Cardiac fibroblast (primary cell): ENCODE results near the gene UBE2Q2.
A peak's percentile ranks its signal among the peaks of the same experiment; 100 is the strongest.

Source experiments
- DNase-seq, 2 donors: peaks; one replicate each; pipeline versions ENCODE4 v3.0.0 to v3.0.0-alpha.2; 2010; ENCODE audit warnings: low read depth in 2 of 2
- H3K4me3 ChIP-seq, 2 donors: replicated peaks in 1 of 2; 1 replicate in 1 of 2; 2 replicates in 1 of 2; pipeline ENCODE4 v1.5.1; 2011; ENCODE audit warnings: low read depth in 2 of 2, low read length in 2 of 2, mild to moderate bottlenecking in 2 of 2, moderate library complexity in 1 of 2
- TF ChIP-seq, protein P1 (sequence below): IDR thresholded peaks from one replicate; pipeline ENCODE4 v1.5.1; 2011; ENCODE audit warnings: low read depth, mild to moderate bottlenecking, low read length, inconsistent platforms

The UBE2Q2 gene

DNA sequence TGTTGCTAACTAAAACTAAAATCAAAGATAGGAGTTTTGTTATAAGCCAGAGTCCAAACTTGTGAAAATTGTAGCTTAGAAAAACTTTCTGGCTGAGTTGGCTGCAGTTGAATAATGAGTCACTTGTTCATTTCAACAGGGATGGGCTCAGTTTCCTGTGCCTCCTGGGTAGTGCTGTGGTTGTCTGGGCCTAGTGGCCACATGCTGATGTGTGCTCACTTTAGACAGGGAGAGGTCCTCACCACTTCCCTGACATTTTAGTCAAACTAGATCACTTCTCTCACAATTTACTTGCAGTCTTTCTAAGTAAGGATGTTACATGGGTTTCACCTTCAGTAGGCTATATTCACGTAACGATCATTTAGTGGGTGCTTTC is 6.3 kb upstream of the UBE2Q2 start:
- DNase-seq: peak; percentile 72 to 90

GRCh38 chr15:75840659-75841058 is 2.6 kb upstream of the UBE2Q2 start:
- H3K4me3 ChIP-seq: no peak overlapping the region
- peak; percentile 58 to 87 for DNase-seq
- TF ChIP-seq, protein P1, sequence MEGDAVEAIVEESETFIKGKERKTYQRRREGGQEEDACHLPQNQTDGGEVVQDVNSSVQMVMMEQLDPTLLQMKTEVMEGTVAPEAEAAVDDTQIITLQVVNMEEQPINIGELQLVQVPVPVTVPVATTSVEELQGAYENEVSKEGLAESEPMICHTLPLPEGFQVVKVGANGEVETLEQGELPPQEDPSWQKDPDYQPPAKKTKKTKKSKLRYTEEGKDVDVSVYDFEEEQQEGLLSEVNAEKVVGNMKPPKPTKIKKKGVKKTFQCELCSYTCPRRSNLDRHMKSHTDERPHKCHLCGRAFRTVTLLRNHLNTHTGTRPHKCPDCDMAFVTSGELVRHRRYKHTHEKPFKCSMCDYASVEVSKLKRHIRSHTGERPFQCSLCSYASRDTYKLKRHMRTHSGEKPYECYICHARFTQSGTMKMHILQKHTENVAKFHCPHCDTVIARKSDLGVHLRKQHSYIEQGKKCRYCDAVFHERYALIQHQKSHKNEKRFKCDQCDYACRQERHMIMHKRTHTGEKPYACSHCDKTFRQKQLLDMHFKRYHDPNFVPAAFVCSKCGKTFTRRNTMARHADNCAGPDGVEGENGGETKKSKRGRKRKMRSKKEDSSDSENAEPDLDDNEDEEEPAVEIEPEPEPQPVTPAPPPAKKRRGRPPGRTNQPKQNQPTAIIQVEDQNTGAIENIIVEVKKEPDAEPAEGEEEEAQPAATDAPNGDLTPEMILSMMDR: no peak

More for the DNA sequence above, 6.3 kb upstream of the UBE2Q2 start:
- H3K4me3 ChIP-seq: no peak overlapping the region
- TF ChIP-seq, protein P1: peak; percentile 9

GRCh38 chr15:75841626-75842025 is 1.6 kb upstream of the UBE2Q2 start:
- TF ChIP-seq, protein P1: no peak
- no peak overlapping the region for H3K4me3 ChIP-seq
- DNase-seq: no peak

GRCh38 chr15:75843678-75844581 is 683 bp downstream of the UBE2Q2 start:
- H3K4me3 ChIP-seq: peak overlapping the region; percentile 73 to 84
- TF ChIP-seq, protein P1: no peak
- peak; percentile 55 to 60 for DNase-seq

- peak overlapping the region; percentile 73 to 84 for H3K4me3 ChIP-seq
- DNase-seq: peak in 1 of 2 donors; percentile 5
- TF ChIP-seq, protein P1: no peak
Measured at GRCh38 chr15:75844629-75845335, 1.5 kb downstream of the UBE2Q2 start.

DNA sequence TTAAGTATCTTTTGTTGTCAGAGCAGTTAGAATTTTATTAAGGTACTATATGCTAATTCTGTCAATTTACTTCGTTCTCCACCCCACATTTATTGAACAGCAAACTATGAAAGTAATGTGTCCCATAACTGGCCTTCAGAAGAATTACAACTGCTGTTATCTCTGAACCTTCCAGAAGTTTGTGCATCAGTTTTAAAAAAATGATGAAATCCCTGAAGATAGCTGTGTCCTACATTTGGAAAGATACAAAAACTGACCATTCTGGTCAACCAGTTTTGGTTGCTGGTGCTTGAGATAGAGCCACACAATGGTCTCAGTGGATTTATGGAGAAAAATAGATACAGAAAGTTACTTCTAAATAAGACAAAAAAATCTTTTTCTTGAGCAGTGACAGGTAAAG is 5.9 kb downstream of the UBE2Q2 start:
- no peak overlapping the region for H3K4me3 ChIP-seq
- DNase-seq: no peak
- TF ChIP-seq, protein P1: no peak
